HG02943 (cell line): Measurements from ENCODE around the gene PEX11B.

Experiments
- ATAC-seq: cut with Tn5 transposase; IDR thresholded peaks from one replicate; pipeline ENCODE4 v1.9.1; 2021; ENCODE audit warnings: mild to moderate bottlenecking, low read depth, moderate library complexity; ENCODE audit not compliant: unreplicated experiment

The PEX11B gene

GRCh38 chr1:145878724-145879123 lies 39.8 kb downstream of the PEX11B start:
- ATAC-seq, result no peak

- ATAC-seq, result no peak
These were observed 40.5 kb downstream of the PEX11B start for GRCh38 chr1:145877923-145878486.

GRCh38 chr1:145874646-145875045 lies 43.9 kb downstream of the PEX11B start:
- no peak for ATAC-seq

GRCh38 chr1:145871994-145872924 lies 46.3 kb downstream of the PEX11B start:
- no peak for ATAC-seq

- ATAC-seq, result no peak
These were observed 50.3 kb downstream of the PEX11B start for GRCh38 chr1:145868232-145868631.

GRCh38 chr1:145863282-145864018 lies 55.1 kb downstream of the PEX11B start:
- ATAC-seq, result no peak
